ENCODE results near the gene SIAH3. TPM values are rescaled to one million over a fixed set of nuclear protein-coding genes. Genes with fewer than 3 reads are reported as not detected.
A peak's percentile ranks its signal among the peaks of the same experiment; 100 is the strongest.

Gene SIAH3
- total and polyA plus RNA-seq, 8 donors = 0.07 to 0.20 (median 0.11) TPM; not detected in 1

DNA sequence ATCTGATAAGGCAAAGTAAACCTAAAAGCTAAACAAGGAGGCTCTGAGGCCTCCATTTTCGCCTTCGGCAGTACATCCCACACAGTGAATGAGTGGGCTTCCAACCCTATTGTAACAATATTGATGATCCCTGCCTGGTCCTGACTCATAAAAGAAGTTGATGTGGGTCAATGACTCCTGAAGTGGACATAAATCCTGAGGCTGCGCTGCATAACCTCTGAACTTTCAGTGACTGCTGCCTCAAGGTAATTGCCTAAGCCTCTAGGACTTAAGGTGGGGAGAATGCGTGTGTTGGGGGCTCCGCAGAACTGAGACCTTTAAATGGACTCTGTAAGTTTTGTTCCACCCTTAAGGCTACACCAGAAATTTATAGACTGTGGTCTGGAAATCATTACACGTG is 42.6 kb downstream of the SIAH3 start:
- H3K27me3 ChIP-seq = no peaks in the 10 kb centered on the region
- no peaks in the 10 kb centered on the region for H3K4me1 ChIP-seq
- no peaks in the 10 kb centered on the region for H3K36me3 ChIP-seq
- H3K27ac ChIP-seq = no peak overlapping the region
- TF ChIP-seq, protein P1, sequence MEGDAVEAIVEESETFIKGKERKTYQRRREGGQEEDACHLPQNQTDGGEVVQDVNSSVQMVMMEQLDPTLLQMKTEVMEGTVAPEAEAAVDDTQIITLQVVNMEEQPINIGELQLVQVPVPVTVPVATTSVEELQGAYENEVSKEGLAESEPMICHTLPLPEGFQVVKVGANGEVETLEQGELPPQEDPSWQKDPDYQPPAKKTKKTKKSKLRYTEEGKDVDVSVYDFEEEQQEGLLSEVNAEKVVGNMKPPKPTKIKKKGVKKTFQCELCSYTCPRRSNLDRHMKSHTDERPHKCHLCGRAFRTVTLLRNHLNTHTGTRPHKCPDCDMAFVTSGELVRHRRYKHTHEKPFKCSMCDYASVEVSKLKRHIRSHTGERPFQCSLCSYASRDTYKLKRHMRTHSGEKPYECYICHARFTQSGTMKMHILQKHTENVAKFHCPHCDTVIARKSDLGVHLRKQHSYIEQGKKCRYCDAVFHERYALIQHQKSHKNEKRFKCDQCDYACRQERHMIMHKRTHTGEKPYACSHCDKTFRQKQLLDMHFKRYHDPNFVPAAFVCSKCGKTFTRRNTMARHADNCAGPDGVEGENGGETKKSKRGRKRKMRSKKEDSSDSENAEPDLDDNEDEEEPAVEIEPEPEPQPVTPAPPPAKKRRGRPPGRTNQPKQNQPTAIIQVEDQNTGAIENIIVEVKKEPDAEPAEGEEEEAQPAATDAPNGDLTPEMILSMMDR (IDR thresholded peaks at IDR 0.05) = no peak
- DNase-seq (no peak), ATAC-seq (no peak)
- H3K9me3 ChIP-seq = no peaks in the 10 kb centered on the region
- intact Hi-C loops (cut with DNase I) = no loop called here
- no peak overlapping the region for H3K4me3 ChIP-seq

DNA sequence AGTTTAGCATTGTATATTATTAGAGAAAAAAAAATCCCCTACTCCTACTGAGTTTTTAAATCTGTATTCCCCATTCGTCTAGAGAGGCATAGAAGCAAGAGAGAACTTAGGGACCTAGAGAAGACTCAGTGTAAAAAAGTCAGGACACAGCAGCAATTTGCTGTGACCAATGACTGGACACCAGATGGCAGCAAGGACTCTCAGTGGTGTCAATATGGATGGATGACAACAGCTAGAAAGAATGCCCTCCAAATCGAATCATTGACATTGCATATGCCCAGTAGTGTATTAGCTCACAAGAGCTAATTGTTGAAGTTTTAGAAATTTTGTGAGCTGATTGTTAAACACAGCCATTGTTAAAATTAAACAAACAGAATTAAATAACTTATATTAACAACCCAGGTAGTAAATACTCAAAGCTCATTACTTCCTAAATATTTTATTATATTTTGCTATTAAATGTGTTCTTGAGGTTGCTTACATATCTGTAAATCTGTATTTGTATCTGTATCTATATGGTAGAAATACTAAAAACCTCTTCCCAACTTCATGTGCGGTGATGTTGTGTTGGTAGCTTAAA is 43.9 kb downstream of the SIAH3 start:
- ATAC-seq (peak; percentile 77), DNase-seq (peak in 1 of 4 donors; percentile 35)
- Histone ChIP-seq H3K36me3 (no peaks in the 10 kb centered on the region), H3K4me3 (no peak overlapping the region), H3K9me3 (no peaks in the 10 kb centered on the region), H3K27ac (no peak overlapping the region), H3K4me1 (no peaks in the 10 kb centered on the region), H3K27me3 (no peaks in the 10 kb centered on the region)
- TF ChIP-seq, protein P1 (IDR thresholded peaks at IDR 0.05) = peak; percentile 18 to 44
- intact Hi-C loops (cut with DNase I) = no loop called here

DNA sequence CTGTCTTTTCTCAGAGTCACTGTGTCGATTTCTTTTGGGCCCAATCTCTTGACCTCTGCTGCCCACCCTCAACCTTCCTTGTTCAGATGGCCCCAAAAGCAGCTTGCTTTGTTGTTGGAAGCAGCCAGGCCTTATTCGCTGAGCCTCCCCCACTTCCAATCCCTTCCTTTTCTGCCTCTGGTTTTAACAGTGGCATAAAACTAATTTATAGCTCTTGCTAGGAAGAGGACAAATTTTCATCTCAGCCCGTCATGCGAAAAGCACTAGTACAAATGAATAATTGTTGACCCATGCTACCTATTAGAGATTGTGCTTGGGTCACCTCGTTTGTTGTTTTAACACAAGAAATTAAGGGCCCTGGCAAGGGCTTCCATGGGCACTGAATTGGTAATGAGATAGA is 51.1 kb downstream of the SIAH3 start:
- no peak for DNase-seq
- no peaks in the 10 kb centered on the region for H3K36me3 ChIP-seq
- no peak overlapping the region for H3K4me3 ChIP-seq
- H3K4me1 ChIP-seq = no peaks in the 10 kb centered on the region
- H3K27me3 ChIP-seq = no peaks in the 10 kb centered on the region
- intact Hi-C loops (cut with DNase I) = no loop called here
- H3K9me3 ChIP-seq = no peaks in the 10 kb centered on the region
- H3K27ac ChIP-seq = no peak overlapping the region
- TF ChIP-seq, protein P1 (IDR thresholded peaks at IDR 0.05) = no peak
- no peak for ATAC-seq

DNA sequence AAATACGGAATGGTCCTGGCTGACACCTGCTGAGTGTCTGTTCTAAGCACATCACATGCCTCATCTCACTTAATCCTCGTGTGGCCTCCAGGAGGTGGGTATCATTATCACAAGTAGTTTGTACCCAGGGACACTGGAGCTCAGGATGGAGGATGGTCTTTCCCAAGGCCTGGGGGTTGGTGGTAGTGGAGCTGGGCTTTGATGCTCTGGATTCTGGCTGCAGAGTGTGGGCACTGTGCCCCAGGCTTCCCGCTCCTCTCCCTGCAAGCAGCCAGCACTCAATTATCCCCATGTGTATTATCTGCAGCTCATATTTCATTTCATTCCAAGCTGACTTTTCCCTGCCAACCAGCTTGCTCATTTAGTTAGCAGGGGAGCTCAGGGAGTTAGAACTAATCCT is 52.1 kb downstream of the SIAH3 start:
- H3K36me3 ChIP-seq = no peaks in the 10 kb centered on the region
- H3K27me3 ChIP-seq = no peaks in the 10 kb centered on the region
- TF ChIP-seq, protein P1 (IDR thresholded peaks at IDR 0.05) = no peak
- DNase-seq (no peak), ATAC-seq (no peak)
- H3K4me1 ChIP-seq = no peaks in the 10 kb centered on the region
- intact Hi-C loops (cut with DNase I) = no loop called here
- no peaks in the 10 kb centered on the region for H3K9me3 ChIP-seq
- no peak overlapping the region for H3K4me3 ChIP-seq
- H3K27ac ChIP-seq = no peak overlapping the region

DNA sequence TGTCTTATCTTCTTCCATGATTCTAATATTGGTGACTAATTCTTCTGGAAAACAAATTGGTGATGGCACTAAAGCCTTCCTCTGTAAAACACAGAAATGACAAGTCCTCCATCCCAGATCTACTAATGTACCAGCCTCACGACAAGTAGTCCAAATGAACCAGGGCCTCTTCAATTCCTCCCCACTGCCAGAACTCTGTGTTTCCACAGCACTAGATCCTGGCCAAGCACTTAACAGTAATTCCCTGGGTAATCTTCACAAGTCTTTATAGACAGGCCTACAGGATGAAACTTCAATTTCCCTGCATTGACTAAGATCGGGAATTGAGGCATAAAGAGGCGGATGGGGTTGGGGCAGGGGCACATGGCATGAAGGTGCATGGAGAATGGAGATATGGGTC is 52.7 kb downstream of the SIAH3 start:
- H3K4me1 ChIP-seq = no peaks in the 10 kb centered on the region
- DNase-seq = no peak
- intact Hi-C loops (cut with DNase I) = no loop called here
- H3K27ac ChIP-seq = no peak overlapping the region
- H3K36me3 ChIP-seq = no peaks in the 10 kb centered on the region
- H3K4me3 ChIP-seq = no peak overlapping the region
- ATAC-seq = no peak
- no peaks in the 10 kb centered on the region for H3K27me3 ChIP-seq
- no peaks in the 10 kb centered on the region for H3K9me3 ChIP-seq
- TF ChIP-seq, protein P1 (IDR thresholded peaks at IDR 0.05) = no peak

Data from left lung (tissue), 10 donors.